Osteoblast (primary cell): ENCODE data around the gene ACOT7. TPM values are rescaled to one million over a fixed set of nuclear protein-coding genes. Genes with fewer than 3 reads are reported as not detected.

Experiments
- DNase-seq: peaks from one replicate; pipeline ENCODE4 v3.0.0; 2011; ENCODE audit warnings: low spot score, mixed read lengths; ENCODE audit not compliant: insufficient read length; ENCODE audit errors: missing footprints
- H2AFZ ChIP-seq: 2 replicates; pipeline ENCODE4 v1.6.0; 2011; ENCODE audit warnings: mild to moderate bottlenecking, low read length
- H3K27ac ChIP-seq: 2 replicates; pipeline ENCODE4 v1.5.1; 2011; ENCODE audit warnings: mild to moderate bottlenecking, low read depth, low read length, moderate library complexity
- H3K27me3 ChIP-seq: 2 replicates; pipeline ENCODE4 v1.6.0; 2012; ENCODE audit warnings: mild to moderate bottlenecking, control low read depth, inconsistent platforms, low read length, moderate library complexity; ENCODE audit not compliant: insufficient read depth
- H3K36me3 ChIP-seq: 2 replicates; pipeline ENCODE4 v1.5.1; 2011; ENCODE audit warnings: mild to moderate bottlenecking, low read length, control low read depth, moderate library complexity; ENCODE audit not compliant: insufficient read depth
- H3K4me1 ChIP-seq: 2 replicates; pipeline ENCODE4 v1.5.1; 2011; ENCODE audit warnings: mild to moderate bottlenecking, low read length, control low read depth, moderate library complexity; ENCODE audit not compliant: insufficient read depth
- H3K4me2 ChIP-seq: 2 replicates; pipeline ENCODE4 v1.6.0; 2011; ENCODE audit warnings: mild to moderate bottlenecking, low read length; ENCODE audit not compliant: insufficient read depth
- H3K4me3 ChIP-seq: fragments of 200-600 bp; sonication (generic); 3 replicates; pipeline ENCODE4 v1.5.1; 2012; ENCODE audit warnings: mild to moderate bottlenecking, low read length, inconsistent platforms; ENCODE audit not compliant: insufficient read depth
- H3K79me2 ChIP-seq: 2 replicates; pipeline ENCODE4 v1.6.0; 2012; ENCODE audit warnings: mild to moderate bottlenecking, low read length, control low read depth, inconsistent platforms; ENCODE audit not compliant: insufficient read depth
- H3K9me3 ChIP-seq: 2 replicates; pipeline ENCODE4 v1.5.1; 2011; ENCODE audit warnings: low read depth, low read length, control low read depth
- H4K20me1 ChIP-seq: 2 replicates; pipeline ENCODE4 v1.6.0; 2012; ENCODE audit warnings: mild to moderate bottlenecking, low read length, control low read depth; ENCODE audit not compliant: insufficient read depth
- CTCF ChIP-seq: IDR thresholded peaks from 2 replicates; pipeline ENCODE4 v1.5.1; 2011; ENCODE audit warnings: mild to moderate bottlenecking, low read depth, low read length, moderate library complexity; ENCODE audit errors: extremely low read depth
- total RNA-seq: library from RNA; depleted of rRNA; stranded (reverse); fragments of >200 nt; gene quantifications from 2 replicates; pipeline ENCODE4 v1.2.3, GENCODE V29; 2012

ACOT7 gene
- total RNA-seq, 1 donor = 10.9 TPM

GRCh38 chr1:6427441-6428390 is 34.1 kb upstream of the ACOT7 start:
- DNase-seq = no peak
- Histone ChIP-seq H3K79me2 (no peaks in the 10 kb centered on the region), H3K4me1 (peaks cover 6% of the 10 kb centered on the region), H3K27ac (no peak overlapping the region), H2AFZ (no peak overlapping the region), H3K9me3 (no peaks in the 10 kb centered on the region), H3K36me3 (no peaks in the 10 kb centered on the region), H3K4me3 (no peak overlapping the region), H3K27me3 (peaks cover 58% of the 10 kb centered on the region), H3K4me2 (no peak overlapping the region), H4K20me1 (peaks cover 6% of the 10 kb centered on the region)
- TF ChIP-seq CTCF = no peak

GRCh38 chr1:6426972-6427350 is 33.4 kb upstream of the ACOT7 start:
- Histone ChIP-seq H3K9me3 (no peaks in the 10 kb centered on the region), H3K4me3 (no peak overlapping the region), H3K79me2 (no peaks in the 10 kb centered on the region), H3K27me3 (peaks cover 61% of the 10 kb centered on the region), H3K4me1 (peaks cover 8% of the 10 kb centered on the region), H3K27ac (no peak overlapping the region), H3K36me3 (no peaks in the 10 kb centered on the region), H4K20me1 (peaks cover 6% of the 10 kb centered on the region), H3K4me2 (no peak overlapping the region), H2AFZ (no peak overlapping the region)
- TF ChIP-seq CTCF = no peak
- no peak for DNase-seq

- Histone ChIP-seq H3K27me3 (peaks cover 66% of the 10 kb centered on the region), H3K4me1 (peaks cover 8% of the 10 kb centered on the region), H3K9me3 (no peaks in the 10 kb centered on the region), H3K27ac (no peak overlapping the region), H2AFZ (no peak overlapping the region), H3K79me2 (no peaks in the 10 kb centered on the region), H3K4me2 (no peak overlapping the region), H3K36me3 (no peaks in the 10 kb centered on the region), H3K4me3 (no peak overlapping the region), H4K20me1 (peaks cover 6% of the 10 kb centered on the region)
- DNase-seq = no peak
- no peak for TF ChIP-seq CTCF
These were observed 32.9 kb upstream of the ACOT7 start for GRCh38 chr1:6426277-6426971.

GRCh38 chr1:6425658-6426057 is 32.1 kb upstream of the ACOT7 start:
- Histone ChIP-seq H3K27ac (no peak overlapping the region), H2AFZ (no peak overlapping the region), H3K4me2 (no peak overlapping the region), H3K36me3 (no peaks in the 10 kb centered on the region), H3K4me1 (peaks cover 8% of the 10 kb centered on the region), H3K27me3 (peaks cover 68% of the 10 kb centered on the region), H3K9me3 (no peaks in the 10 kb centered on the region), H3K79me2 (no peaks in the 10 kb centered on the region), H4K20me1 (peaks cover 6% of the 10 kb centered on the region), H3K4me3 (no peak overlapping the region)
- TF ChIP-seq CTCF = no peak
- DNase-seq = no peak
